ENCODE data around the gene TPI1.
A peak's percentile ranks its signal among the peaks of the same experiment; 100 is the strongest.
"Not testable (repeated sequence)": the region's sequence is repeated elsewhere in the genome, so short reads cannot be mapped to it uniquely, and the experiment has no call there.

TPI1 gene

GRCh38 chr12:6869049-6870021 lies 2.0 kb downstream of the TPI1 start:
- DNase-seq (ENCODE audit: low read depth): peak; percentile 62

- not testable (repeated sequence) for DNase-seq (ENCODE audit: low read depth)
These were observed 3.0 kb downstream of the TPI1 start for GRCh38 chr12:6870304-6870703.

GRCh38 chr12:6871052-6871957 lies 4.0 kb downstream of the TPI1 start:
- DNase-seq (ENCODE audit: low read depth): no peak

GRCh38 chr12:6872073-6873048 lies 5.0 kb downstream of the TPI1 start:
- peak; percentile 74 for DNase-seq (ENCODE audit: low read depth)

GRCh38 chr12:6873094-6874014 lies 6.0 kb downstream of the TPI1 start, which contains the start of gene SPSB2:
SPSB2 (minus strand) TSS chr12:6873303; CDS start chr12:6872901, 402 bp downstream.
- DNase-seq (ENCODE audit: low read depth): peak; percentile 99

- not testable (repeated sequence) for DNase-seq (ENCODE audit: low read depth)
These were observed 6.7 kb downstream of the TPI1 start for GRCh38 chr12:6874015-6874368.

GRCh38 chr12:6879824-6880223 lies 12.5 kb downstream of the TPI1 start:
- not testable (repeated sequence) for DNase-seq (ENCODE audit: low read depth)

- DNase-seq (ENCODE audit: low read depth): no peak
These were observed 15.9 kb downstream of the TPI1 start for GRCh38 chr12:6883252-6883651.

- DNase-seq (ENCODE audit: low read depth): no peak
These were observed 16.4 kb downstream of the TPI1 start for GRCh38 chr12:6883683-6884082.

GRCh38 chr12:6884539-6884938 lies 17.2 kb downstream of the TPI1 start:
- DNase-seq (ENCODE audit: low read depth): no peak

- not testable (repeated sequence) for DNase-seq (ENCODE audit: low read depth)
These were observed 19.1 kb downstream of the TPI1 start for GRCh38 chr12:6886206-6886999.

GRCh38 chr12:6887460-6887859 lies 20.1 kb downstream of the TPI1 start:
- no peak for DNase-seq (ENCODE audit: low read depth)

- DNase-seq (ENCODE audit: low read depth): no peak
These were observed 21.0 kb downstream of the TPI1 start for GRCh38 chr12:6888360-6888759.

GRCh38 chr12:6888794-6889193 lies 21.5 kb downstream of the TPI1 start:
- not testable (repeated sequence) for DNase-seq (ENCODE audit: low read depth)

GRCh38 chr12:6889775-6890573 lies 22.6 kb downstream of the TPI1 start:
- not testable (repeated sequence) for DNase-seq (ENCODE audit: low read depth)

GRCh38 chr12:6890789-6891645 lies 23.7 kb downstream of the TPI1 start:
- peak; percentile 99 for DNase-seq (ENCODE audit: low read depth)

- DNase-seq (ENCODE audit: low read depth): no peak
These were observed 24.3 kb downstream of the TPI1 start for GRCh38 chr12:6891646-6892001.

- not testable (repeated sequence) for DNase-seq (ENCODE audit: low read depth)
These were observed 25.4 kb downstream of the TPI1 start for GRCh38 chr12:6892683-6893082.

All from stimulated activated CD8-positive, alpha-beta memory T cell treated with anti-CD3 and anti-CD28 coated beads, Interleukin-12 subunit alpha, Interleukin-12 subunit beta, amount 100 ng/mL, for 4 hours (primary cell).